Lower leg skin (tissue), 3 donors: ENCODE measurements around the gene HPDL.

Experiments used
- POLR2A ChIP-seq, 2 donors: fragments of 450-650 bp; IDR thresholded peaks; one replicate each; pipeline ENCODE4 v1.6.1; 2016 to 2017; ENCODE audit warnings: antibody characterized with exemption in 2 of 2, mild to moderate bottlenecking in 1 of 2, moderate library complexity in 1 of 2
- TF ChIP-seq, protein P1 (sequence below), 3 donors: fragments of 450-650 bp; IDR thresholded peaks; one replicate each; pipeline ENCODE4 v1.5.1; 2016; ENCODE audit warnings: antibody characterized with exemption in 3 of 3, mild to moderate bottlenecking in 3 of 3, moderate library complexity in 2 of 3

DNA sequence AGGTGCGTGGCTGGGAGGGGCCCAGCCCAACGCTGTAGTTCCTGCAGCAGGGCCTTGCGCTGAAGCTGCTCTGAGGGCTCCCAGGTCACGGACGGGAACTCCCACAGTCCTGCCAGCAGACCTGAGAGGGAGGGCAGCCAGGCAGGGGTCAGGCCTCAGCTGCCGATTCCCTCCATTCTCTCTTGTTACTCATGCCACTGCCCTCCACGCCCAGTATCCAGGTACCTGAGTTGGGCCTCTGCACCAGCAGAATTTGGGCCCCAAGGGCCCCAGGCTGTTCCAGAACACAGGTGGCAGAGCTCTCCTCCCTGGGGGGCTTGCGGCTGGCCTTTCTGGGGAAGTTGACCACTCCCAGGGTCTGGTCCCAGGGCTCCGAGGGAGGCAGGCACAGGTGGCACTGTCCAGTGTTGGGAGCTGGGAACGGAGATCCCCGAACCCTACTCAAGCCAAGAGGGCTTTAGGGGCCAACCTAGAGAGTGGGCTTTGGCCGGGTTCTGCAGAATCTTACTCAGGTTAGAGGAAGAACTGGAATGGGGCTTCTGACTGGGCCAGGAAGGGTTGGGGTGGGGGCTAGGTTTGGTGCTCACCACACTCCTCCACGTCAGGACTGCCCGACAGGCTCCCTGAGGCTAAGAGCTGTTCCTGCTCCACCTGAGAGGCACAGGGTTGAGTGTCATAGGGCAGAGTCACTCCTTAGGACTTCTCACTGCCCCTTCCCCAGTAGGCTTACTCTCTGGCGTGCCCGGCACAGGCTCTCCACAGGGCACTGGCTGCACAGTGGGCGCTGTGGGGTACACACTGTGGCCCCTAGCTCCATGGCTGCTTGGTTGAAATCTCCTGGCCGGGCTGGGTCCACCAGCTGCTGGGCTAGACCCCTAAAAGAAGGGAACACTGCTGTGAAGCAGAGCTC lies 5.0 kb downstream of the HPDL start:
- TF ChIP-seq, protein P1, sequence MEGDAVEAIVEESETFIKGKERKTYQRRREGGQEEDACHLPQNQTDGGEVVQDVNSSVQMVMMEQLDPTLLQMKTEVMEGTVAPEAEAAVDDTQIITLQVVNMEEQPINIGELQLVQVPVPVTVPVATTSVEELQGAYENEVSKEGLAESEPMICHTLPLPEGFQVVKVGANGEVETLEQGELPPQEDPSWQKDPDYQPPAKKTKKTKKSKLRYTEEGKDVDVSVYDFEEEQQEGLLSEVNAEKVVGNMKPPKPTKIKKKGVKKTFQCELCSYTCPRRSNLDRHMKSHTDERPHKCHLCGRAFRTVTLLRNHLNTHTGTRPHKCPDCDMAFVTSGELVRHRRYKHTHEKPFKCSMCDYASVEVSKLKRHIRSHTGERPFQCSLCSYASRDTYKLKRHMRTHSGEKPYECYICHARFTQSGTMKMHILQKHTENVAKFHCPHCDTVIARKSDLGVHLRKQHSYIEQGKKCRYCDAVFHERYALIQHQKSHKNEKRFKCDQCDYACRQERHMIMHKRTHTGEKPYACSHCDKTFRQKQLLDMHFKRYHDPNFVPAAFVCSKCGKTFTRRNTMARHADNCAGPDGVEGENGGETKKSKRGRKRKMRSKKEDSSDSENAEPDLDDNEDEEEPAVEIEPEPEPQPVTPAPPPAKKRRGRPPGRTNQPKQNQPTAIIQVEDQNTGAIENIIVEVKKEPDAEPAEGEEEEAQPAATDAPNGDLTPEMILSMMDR (IDR thresholded peaks at IDR 0.05), result no peak
- no peak for TF ChIP-seq POLR2A (IDR thresholded peaks at IDR 0.05)
